NCI-H2029 (cell line): ENCODE data around the gene MDH2.
"Not testable (repeated sequence)": the region's sequence is repeated elsewhere in the genome, so short reads cannot be mapped to it uniquely, and the experiment has no call there.

Source experiments
- DNase-seq: peaks from one replicate; lab custom pipeline; 2025; lab: John Stamatoyannopoulos, UW

Gene MDH2

GRCh38 chr7:76071316-76072242 lies 23.7 kb downstream of the MDH2 start:
- no peak for DNase-seq

- no peak for DNase-seq
These were observed 24.6 kb downstream of the MDH2 start for GRCh38 chr7:76072243-76073148.

DNA sequence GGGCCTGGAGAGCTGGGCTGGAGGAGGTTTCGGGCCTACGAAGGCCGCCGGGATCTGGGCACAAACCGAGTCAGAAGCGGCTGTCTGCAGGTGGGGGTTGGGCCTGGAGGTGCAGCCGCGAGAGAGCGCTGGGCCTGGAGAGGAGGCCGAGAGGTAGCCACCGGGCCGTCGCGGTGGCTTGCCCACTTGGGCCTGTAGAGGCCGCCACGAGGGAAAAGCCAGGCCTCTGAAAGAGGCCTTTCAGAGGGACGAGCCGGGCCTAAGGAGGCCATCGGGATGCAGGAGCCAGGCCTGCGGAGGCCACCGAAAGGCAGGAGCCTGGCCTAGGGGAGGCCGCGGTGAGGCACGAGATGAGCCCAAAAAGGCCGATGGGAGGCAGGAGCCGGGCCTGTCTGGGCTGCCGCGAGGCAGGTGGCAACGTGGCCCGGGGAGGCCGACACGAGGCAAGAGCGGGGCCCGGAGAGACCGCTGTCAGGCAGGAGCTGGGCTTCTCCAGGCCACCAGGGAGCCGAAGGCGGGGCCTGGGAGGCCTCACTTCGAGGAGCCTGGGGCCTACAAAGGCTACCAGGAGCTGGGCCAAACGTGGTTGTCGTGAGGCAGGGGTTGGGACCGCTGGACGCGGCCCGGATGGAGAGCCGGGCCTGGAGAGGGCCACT lies 25.6 kb downstream of the MDH2 start:
- DNase-seq: no peak

DNA sequence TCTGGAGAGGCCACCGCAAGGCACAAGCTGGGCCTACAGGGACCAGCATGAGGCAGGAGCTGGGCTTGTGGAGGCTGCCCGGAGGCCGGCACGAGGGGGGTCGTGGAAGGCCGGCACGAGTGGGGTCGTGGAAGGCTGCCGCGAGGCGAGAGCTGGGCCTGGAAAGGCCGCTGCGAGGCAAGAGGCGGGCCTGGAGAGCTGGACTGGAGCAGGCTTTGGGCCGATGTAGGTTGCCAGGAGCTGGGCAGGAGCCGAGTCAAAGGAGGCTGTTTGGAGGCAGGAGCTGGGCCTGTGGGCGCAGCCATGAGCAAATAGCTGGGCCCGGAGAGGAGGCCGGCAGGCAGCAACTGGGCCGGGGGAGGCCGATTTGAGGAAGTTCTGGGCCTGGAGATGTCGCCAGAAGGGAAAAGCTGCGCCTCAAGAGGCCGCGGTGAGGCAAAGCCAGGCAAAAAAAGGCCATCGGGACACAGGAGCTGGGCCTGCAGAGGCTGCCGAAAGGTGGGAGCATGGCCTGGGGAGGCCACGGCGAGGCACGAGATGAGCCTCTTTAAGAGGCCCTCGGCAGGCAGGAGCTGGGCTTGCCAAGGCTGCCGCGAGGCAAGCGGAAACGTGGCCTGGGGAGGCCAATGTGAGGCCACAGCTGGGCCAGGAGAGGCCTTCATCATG lies 26.5 kb downstream of the MDH2 start:
- DNase-seq: no peak

DNA sequence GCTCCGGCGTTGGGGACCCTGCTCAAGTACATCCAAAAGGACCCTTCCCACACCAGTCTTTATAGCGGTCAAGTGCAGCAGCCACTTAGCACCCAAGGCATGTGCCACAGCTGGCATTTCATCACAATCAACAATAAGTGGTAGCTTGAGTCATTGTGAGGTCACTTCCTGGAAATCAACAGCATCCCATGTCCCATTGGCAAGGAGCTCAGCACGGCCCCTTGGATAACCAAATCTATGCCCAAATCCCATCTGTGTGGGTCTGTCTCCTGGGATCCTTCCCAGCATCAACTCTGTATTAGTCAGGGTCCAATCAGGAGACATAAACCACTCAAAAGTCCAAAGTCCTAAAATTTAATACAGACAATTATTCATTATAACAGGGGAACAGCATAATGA lies 27.1 kb downstream of the MDH2 start:
- no peak for DNase-seq

DNA sequence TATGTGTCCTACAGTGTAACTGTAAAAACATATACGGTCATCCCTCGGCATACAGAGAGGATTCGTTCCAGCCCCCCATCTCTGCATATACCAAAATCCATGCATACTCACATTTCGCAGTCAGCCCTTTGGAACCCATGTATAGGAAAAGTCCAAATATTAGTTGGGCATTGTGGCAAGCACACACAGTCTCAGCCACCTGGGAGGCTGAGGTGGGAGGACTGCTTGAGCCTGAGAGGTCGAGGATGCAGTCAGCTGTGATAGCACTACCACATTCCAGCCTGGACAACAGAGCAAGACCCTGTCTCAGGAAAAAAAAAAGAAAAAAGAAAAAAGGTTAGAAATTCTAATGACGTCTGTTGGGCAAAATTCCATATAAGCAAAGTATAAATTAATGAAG lies 29.1 kb downstream of the MDH2 start:
- no peak for DNase-seq

- no peak for DNase-seq
These were observed 29.5 kb downstream of the MDH2 start for GRCh38 chr7:76077435-76077834.

DNA sequence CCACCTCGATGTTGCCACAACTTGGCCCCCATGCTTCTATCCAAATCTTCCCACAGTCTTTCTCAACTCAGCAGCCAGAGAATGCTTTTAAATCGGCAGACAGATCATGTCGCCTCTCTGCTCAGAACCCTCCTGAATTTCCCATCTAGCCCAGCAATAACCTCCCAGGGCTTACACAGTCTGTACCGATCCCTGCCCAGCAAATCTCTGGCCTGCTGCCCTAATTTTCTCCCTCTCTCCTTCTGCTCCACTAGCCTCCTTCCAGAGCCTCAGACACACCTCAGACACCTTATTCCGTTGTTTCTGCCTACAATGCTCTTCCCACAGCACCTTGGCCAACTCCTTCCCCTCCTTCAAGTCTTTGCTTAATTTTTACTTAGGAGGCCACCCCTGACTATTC lies 32.3 kb downstream of the MDH2 start:
- no peak for DNase-seq

DNA sequence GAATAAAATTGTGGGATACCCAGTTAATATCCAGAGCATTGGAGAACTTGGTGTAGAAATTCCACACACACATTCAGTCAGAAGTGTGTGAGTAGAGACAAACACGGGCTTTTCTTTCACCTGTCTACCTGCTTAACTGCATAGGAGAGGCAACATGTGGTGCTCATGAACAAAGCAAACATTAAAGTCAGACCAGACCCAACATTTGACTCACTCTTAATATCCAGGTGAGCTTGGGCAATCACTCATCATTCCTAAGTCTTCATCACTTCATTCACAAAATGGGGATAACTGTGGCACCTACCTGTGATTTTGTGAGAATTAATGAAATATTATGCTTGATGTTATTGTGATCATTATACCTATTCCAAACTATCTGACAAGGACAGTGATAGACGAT lies 36.2 kb downstream of the MDH2 start:
- not testable (repeated sequence) for DNase-seq

DNA sequence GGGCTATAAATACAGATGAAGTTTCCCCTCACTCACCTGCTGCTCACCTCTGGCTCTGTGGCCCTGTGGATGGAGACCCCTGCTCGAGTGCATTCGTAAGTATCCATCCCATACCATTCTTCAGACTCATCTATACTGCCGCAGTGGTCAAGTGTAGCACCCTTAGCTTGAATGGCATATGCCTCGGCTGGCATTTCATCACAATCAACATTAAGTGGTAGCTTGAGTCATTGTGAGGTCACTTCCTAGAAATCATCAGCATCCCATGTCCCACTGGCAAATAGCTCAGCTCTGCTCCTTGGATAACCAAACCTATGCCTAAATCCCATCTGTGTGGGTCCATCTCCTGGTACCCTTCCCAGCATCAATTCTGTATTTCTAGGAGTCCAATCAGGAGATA lies 38.2 kb downstream of the MDH2 start:
- DNase-seq: no peak

GRCh38 chr7:76087362-76087791 lies 39.5 kb downstream of the MDH2 start:
- not testable (repeated sequence) for DNase-seq

- DNase-seq: no peak
These were observed 42.1 kb downstream of the MDH2 start for GRCh38 chr7:76089865-76090475.

DNA sequence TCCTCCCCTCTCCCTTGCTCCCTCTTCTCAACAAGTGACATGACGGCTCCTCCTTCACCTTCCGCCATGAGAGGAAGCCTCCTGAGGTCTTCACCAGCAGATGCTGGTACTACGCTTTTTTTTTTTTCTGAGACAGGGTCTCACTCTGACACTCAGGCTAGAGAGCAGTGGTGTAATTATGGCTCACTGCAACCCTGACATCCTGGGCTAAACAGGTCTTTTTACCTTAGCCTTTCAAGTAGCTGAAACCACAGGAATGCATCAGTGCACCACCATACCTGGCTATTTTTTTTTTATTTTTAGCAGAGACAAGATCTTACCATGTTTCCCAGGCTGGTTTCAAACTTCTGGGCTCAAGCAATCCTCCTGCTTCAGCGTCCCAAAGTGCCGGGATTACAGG lies 43.6 kb downstream of the MDH2 start:
- DNase-seq: no peak

- DNase-seq: not testable (repeated sequence)
These were observed 45.6 kb downstream of the MDH2 start for GRCh38 chr7:76093531-76093930.

DNA sequence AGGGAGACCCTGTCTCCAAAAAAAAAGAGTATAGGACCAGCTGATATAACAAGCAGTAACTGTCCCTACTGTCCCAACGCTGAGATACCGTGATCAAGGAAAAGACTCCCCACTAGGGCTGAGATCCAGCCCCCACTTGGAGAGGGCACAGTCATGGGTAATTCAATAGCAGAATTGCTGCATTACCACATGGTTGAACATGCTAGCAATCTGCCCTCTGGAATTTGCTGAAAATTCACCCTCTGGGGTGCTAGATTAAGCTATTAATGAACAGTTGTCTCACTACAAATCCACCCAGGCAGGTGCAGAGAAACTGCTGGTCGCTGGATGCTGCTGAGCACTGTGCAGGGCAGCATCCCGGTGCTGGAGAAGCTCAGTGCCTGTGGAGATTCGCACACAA lies 46.4 kb downstream of the MDH2 start:
- DNase-seq: not testable (repeated sequence)

- no peak for DNase-seq
These were observed 48.0 kb downstream of the MDH2 start for GRCh38 chr7:76095908-76096307.

- DNase-seq: not testable (repeated sequence)
These were observed 54.0 kb downstream of the MDH2 start for GRCh38 chr7:76101693-76102437.

DNA sequence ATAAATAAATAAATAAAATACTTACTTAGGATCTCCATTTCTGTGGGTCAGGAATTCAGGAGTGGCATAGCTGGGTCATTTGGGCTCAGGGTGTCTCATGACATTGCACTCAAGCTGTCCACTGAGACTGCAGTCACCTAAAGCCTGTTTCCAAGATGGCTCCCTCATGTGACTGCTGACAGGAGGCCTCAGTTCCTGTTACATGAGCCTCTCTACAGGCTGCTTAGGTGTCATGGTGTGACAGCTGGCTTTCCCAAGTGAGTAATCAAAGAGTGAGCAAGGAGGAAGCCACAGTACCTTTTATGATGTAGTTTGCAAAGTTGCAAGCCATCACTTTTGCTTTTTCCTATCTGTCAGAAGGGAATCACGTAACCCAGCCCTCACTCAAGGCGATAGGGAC lies 55.9 kb downstream of the MDH2 start:
- DNase-seq: not testable (repeated sequence)

- DNase-seq: not testable (repeated sequence)
These were observed 58.2 kb downstream of the MDH2 start for GRCh38 chr7:76106130-76106529.

GRCh38 chr7:76106893-76107292 lies 59.0 kb downstream of the MDH2 start:
- no peak for DNase-seq
